Breast epithelium (tissue), 4 donors: ENCODE results near the gene BIK. TPM values are rescaled to one million over a fixed set of nuclear protein-coding genes. Genes with fewer than 3 reads are reported as not detected.
A peak's percentile ranks its signal among the peaks of the same experiment; 100 is the strongest.

Experiments used
- DNase-seq, 2 donors: peaks; one replicate each; pipeline ENCODE4 v3.0.0-alpha.2; 2019; ENCODE audit warnings: low spot score in 2 of 2
- H3K27ac ChIP-seq, 2 donors: fragments of 200-600 bp; sonication (generic) in 1 of 2; one replicate each; pipeline ENCODE4 v1.5.1; 2016 to 2019; ENCODE audit warnings: mild to moderate bottlenecking in 1 of 2
- H3K27me3 ChIP-seq, 2 donors: fragments of 200-600 bp; sonication (generic) in 1 of 2; one replicate each; pipeline versions ENCODE4 v1.5.1 to v1.6.0; 2017 to 2019; ENCODE audit warnings: control low read depth in 1 of 2, mild to moderate bottlenecking in 1 of 2
- H3K36me3 ChIP-seq: fragments of 200-600 bp; one replicate; pipeline ENCODE4 v1.5.1; 2019
- H3K4me1 ChIP-seq, 2 donors: fragments of 200-600 bp; sonication (generic); one replicate each; pipeline ENCODE4 v1.5.1; 2016 to 2019; ENCODE audit warnings: control low read depth in 1 of 2
- H3K4me3 ChIP-seq, 3 donors: fragments of 200-600 bp; sonication (generic); 1 replicate in 2 of 3; 2 replicates in 1 of 3; pipeline ENCODE4 v1.5.1; 2016 to 2019; ENCODE audit warnings: mild to moderate bottlenecking in 3 of 3, moderate library complexity in 2 of 3
- H3K9me3 ChIP-seq, 2 donors: fragments of 200-600 bp; sonication (generic) in 1 of 2; one replicate each; pipeline ENCODE4 v1.5.1; 2016 to 2019; ENCODE audit warnings: control low read depth in 1 of 2
- CTCF ChIP-seq, 3 donors: fragments of 450-650 bp; IDR thresholded peaks; one replicate each; pipeline ENCODE4 v1.5.1; 2016 to 2017; ENCODE audit warnings: antibody characterized with exemption in 3 of 3, mild to moderate bottlenecking in 3 of 3, moderate library complexity in 3 of 3
- POLR2A ChIP-seq: fragments of 450-650 bp; IDR thresholded peaks from one replicate; pipeline ENCODE4 v1.6.1; 2016; ENCODE audit warnings: antibody characterized with exemption, mild to moderate bottlenecking, moderate library complexity
- POLR2AphosphoS5 ChIP-seq, 3 donors: sonication (generic); formaldehyde crosslinking; IDR thresholded peaks; one replicate each; pipeline ENCODE4 v1.6.1; 2017; ENCODE audit warnings: antibody characterized with exemption in 3 of 3
- intact Hi-C: fragments of 100-400 bp; cut with DNase I; formaldehyde crosslinking; loops from one replicate; pipeline ENCODE4 v1.15.1; 2023; ENCODE audit warnings: low total_unique reads
- total RNA-seq, 3 donors: library from RNA; depleted of rRNA; stranded (reverse); fragments of >200 nt; gene quantifications; one replicate each; pipeline ENCODE4 v1.1.0, GENCODE V29; 2016

BIK gene
- 10 to 100 TPM in 2 of 3 donors, not detected in 1; 22.6 to 25.0 TPM for total RNA-seq

- peak within 1 kb of the TSS; percentile 41 to 71 (median 70) for H3K4me3 ChIP-seq
- TF ChIP-seq CTCF (IDR thresholded peaks at IDR 0.05) (no peak), POLR2AphosphoS5 (IDR thresholded peaks at IDR 0.05) (no peak), POLR2A (no peak)
- intact Hi-C loops: no loop called here
- peak within 1 kb of the TSS; percentile 30 to 76 for H3K27ac ChIP-seq
- H3K36me3 ChIP-seq: no peaks in the 10 kb centered on the region
- peaks cover 3 to 5% of the 10 kb centered on the region in 2 donors for H3K4me1 ChIP-seq
- no peaks in the 10 kb centered on the region for H3K9me3 ChIP-seq
- peak in 1 of 2 donors; percentile 56 for DNase-seq
- peaks cover 0 to 3% of the 10 kb centered on the region in 2 donors for H3K27me3 ChIP-seq
Observed at GRCh38 chr22:43110444-43110926, at the start of gene BIK. TSS of gene BIK (plus strand) at chr22:43110750. CDS start at chr22:43124023, 13,273 bp downstream.

DNA sequence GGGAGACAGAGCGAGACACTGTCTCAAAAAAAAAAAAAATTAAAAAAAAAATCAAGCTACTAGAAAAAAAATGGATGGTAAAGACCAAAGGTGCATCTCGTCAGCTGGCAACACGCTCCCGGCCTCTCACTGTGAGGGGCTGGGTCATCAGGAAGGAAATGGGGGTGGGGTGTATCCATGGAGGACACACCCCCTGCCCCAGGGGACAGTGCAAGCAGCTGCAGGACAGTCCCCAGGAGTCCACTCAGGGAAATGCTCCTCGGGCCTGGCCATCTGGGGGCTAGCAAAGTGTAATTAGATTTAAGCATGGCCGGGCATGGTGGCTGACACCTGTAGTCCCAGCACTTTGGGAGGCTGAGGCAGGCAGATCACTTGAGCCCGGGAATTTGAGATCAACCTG lies 44.4 kb upstream of the BIK start:
- Histone ChIP-seq H3K4me3 (no peak overlapping the region), H3K27me3 (no peaks in the 10 kb centered on the region), H3K27ac (no peak overlapping the region), H3K36me3 (no peaks in the 10 kb centered on the region), H3K4me1 (no peaks in the 10 kb centered on the region), H3K9me3 (no peaks in the 10 kb centered on the region)
- DNase-seq: no peak
- TF ChIP-seq CTCF (IDR thresholded peaks at IDR 0.05): no peak
- TF ChIP-seq POLR2A: no peak
- TF ChIP-seq POLR2AphosphoS5 (IDR thresholded peaks at IDR 0.05): no peak
- intact Hi-C loops: loop anchor here (5.0 kb wide), 1 partner anchor 1329 kb away; no protein-coding TSS in a partner anchor

DNA sequence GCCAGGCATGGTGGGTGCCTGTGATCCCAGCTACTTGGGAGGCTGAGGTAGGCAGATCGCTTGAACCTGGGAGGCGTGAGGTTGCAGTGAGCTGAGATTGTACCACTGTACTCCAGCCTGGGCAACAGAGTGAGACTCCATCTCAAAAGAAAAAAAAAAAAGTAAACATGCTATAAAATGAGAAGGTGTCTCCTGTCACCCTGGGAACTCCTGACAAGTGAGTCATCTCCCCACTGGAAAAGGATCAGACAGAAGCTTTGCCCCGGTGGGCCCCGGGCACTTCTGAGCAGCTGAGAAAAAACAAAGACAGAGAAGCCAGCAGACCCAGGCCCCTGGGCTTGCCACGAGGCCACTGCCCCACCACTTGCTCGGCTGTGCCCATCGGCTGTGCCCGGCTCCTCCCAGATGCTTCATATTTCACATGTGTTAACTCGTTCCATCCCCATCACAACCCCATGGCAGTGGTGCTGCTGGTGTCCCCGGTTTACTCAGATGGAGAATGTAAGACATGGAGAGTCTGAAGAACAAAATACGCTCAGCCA lies 43.6 kb upstream of the BIK start:
- TF ChIP-seq POLR2AphosphoS5 (IDR thresholded peaks at IDR 0.05) (no peak), CTCF (IDR thresholded peaks at IDR 0.05) (no peak), POLR2A (no peak)
- Histone ChIP-seq H3K27ac (peak overlapping the region in 1 of 2 donors; percentile 38), H3K27me3 (no peaks in the 10 kb centered on the region), H3K9me3 (no peaks in the 10 kb centered on the region), H3K4me1 (no peaks in the 10 kb centered on the region), H3K36me3 (no peaks in the 10 kb centered on the region), H3K4me3 (no peak overlapping the region)
- no peak for DNase-seq
- intact Hi-C loops: loop anchor here (5.0 kb wide), 1 partner anchor 1330 kb away; no protein-coding TSS in a partner anchor

DNA sequence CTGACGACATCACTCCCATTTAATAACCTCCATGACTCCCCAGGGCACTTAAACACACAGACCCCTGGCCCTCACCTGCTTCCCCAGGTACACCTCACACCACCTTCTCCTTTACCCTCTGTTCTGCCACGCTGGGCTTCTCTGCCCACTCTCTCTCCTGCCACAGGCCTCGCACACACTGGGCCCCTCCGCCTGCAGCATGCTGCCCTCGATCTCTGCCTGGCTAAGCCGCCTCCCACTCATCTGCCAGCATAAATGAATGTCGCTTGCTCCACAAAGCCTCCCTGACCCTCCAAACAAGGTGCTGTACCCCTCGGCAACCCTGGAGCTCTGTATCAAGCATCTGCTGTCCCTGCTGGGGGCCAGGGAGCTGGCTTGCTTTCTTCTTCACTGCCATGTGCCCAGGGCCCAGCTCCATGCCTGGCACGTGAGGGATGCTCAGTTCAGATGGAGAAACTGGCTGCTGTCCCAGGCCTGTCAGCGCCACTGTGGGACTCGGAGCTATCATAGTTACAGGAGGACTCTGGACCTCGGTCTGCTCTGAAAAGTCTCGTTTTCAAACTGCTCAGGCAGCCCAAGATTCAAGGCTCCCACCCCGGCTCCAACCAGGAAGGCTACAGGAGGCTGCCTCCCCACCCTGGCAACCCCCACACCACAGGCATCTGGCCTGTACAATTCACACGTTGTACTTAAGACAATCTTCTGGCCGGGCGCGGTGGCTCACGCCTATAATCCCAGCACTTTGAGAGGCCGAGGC lies 33.3 kb upstream of the BIK start:
- intact Hi-C loops: no loop called here

More for the DNA sequence above, 33.3 kb upstream of the BIK start:
- Histone ChIP-seq H3K27ac (no peak overlapping the region), H3K27me3 (no peaks in the 10 kb centered on the region), H3K9me3 (no peaks in the 10 kb centered on the region), H3K4me1 (no peaks in the 10 kb centered on the region), H3K4me3 (no peak overlapping the region), H3K36me3 (no peaks in the 10 kb centered on the region)
- DNase-seq: no peak
- no peak for TF ChIP-seq POLR2A
- no peak for TF ChIP-seq POLR2AphosphoS5 (IDR thresholded peaks at IDR 0.05)
- TF ChIP-seq CTCF (IDR thresholded peaks at IDR 0.05): no peak
